Stomach (tissue), 9 donors: ENCODE data around the gene PRR15L. TPM values are rescaled to one million over a fixed set of nuclear protein-coding genes. Genes with fewer than 3 reads are reported as not detected.

ENCODE experiments used
- DNase-seq, 2 donors: peaks; one replicate each; pipeline versions ENCODE4 v3.0.0 to v3.0.0-alpha.2; 2013 to 2019
- H3K27ac ChIP-seq, 5 donors: fragments of 200-600 bp in 4 of 5; sonication (generic) in 4 of 5; one replicate each; pipeline ENCODE4 v1.5.1; 2013 to 2019; ENCODE audit warnings: mild to moderate bottlenecking in 1 of 5, moderate library complexity in 1 of 5
- H3K27me3 ChIP-seq, 3 donors: fragments of 200-600 bp; sonication (generic); one replicate each; pipeline ENCODE4 v1.5.1; 2017 to 2019; ENCODE audit warnings: mixed run types in 1 of 3
- H3K36me3 ChIP-seq, 4 donors: fragments of 200-600 bp; sonication (generic); 1 replicate in 3 of 4; 2 replicates in 1 of 4; pipeline ENCODE4 v1.5.1; 2016 to 2019
- H3K4me1 ChIP-seq, 4 donors: fragments of 200-600 bp; sonication (generic); one replicate each; pipeline ENCODE4 v1.5.1; 2016 to 2019
- H3K4me3 ChIP-seq, 4 donors: fragments of 200-600 bp; sonication (generic) in 3 of 4; one replicate each; pipeline ENCODE4 v1.5.1; 2016 to 2019; ENCODE audit warnings: mild to moderate bottlenecking in 1 of 4
- H3K9me3 ChIP-seq, 4 donors: fragments of 200-600 bp; sonication (generic); one replicate each; pipeline ENCODE4 v1.5.1; 2016 to 2019
- CTCF ChIP-seq, 7 experiments: fragments of 450-650 bp in 4 of 7; fragments of 200-600 bp in 3 of 7; sonication (generic) in 3 of 7; IDR thresholded peaks; one replicate each; pipeline ENCODE4 v1.5.1; 2016 to 2019; ENCODE audit warnings: antibody characterized with exemption in 7 of 7, control low read depth in 2 of 7, mild to moderate bottlenecking in 1 of 7
- EP300 ChIP-seq: sonication (generic); formaldehyde crosslinking; IDR thresholded peaks from one replicate; pipeline ENCODE4 v1.6.1; 2017; ENCODE audit warnings: antibody characterized with exemption
- POLR2A ChIP-seq, 4 donors: fragments of 450-650 bp; IDR thresholded peaks; one replicate each; pipeline ENCODE4 v1.6.1; 2016; ENCODE audit warnings: antibody characterized with exemption in 4 of 4, control low read depth in 2 of 4, mild to moderate bottlenecking in 1 of 4, moderate library complexity in 1 of 4
- POLR2AphosphoS5 ChIP-seq, 3 donors: sonication (generic); formaldehyde crosslinking; IDR thresholded peaks; one replicate each; pipeline ENCODE4 v1.6.1; 2016; ENCODE audit warnings: antibody characterized with exemption in 3 of 3
- WGBS, 5 donors: extraction: QIAGEN DNeasy Blood & Tissue Kit in 3 of 5; methylation state at CpG; one replicate each; pipeline versions ENCODE4 v1.1.5 to v1.1.7; 2013 to 2018; 5-methylcytosine and 5-hydroxymethylcytosine counted together
- intact Hi-C: fragments of 100-400 bp; cut with DNase I; formaldehyde crosslinking; loops from one replicate; pipeline ENCODE4 v1.15.1; 2023; ENCODE audit warnings: low total_unique reads
- polyA plus RNA-seq, 3 donors: library from polyadenylated mRNA; stranded (reverse); fragments of 200-250 nt; gene quantifications; one replicate each; pipeline ENCODE4 v1.2.3, GENCODE V29; 2013
- total RNA-seq, 5 donors: library from RNA; depleted of rRNA; stranded (reverse); fragments of >200 nt; gene quantifications; one replicate each; pipeline versions ENCODE4 v1.1.0 to v1.2.3, GENCODE V29; 2014 to 2016
- donor health status: healthy with polysubstance abuse.
- donor health status: Bipolar disorder and iron deficiency.
- donor health status: healthy.

The PRR15L gene
- total and polyA plus RNA-seq, 8 donors: 23.9 to 102 (median 74.7) TPM

- no peak for DNase-seq
- peaks cover 56 to 80% (median 77%) of the 10 kb centered on the region in 4 donors for H3K36me3 ChIP-seq
- H3K4me1 ChIP-seq: peaks cover 10 to 23% (median 20%) of the 10 kb centered on the region in 4 donors
- WGBS, 5 donors: 84 to 94% (median 90%) methylated on average over 10 of the region's 10 CpGs
- intact Hi-C loops: loop anchor here (5.0 kb wide), 1 partner anchor 41 kb away; no protein-coding TSS in a partner anchor
- no peak overlapping the region for H3K4me3 ChIP-seq
- no peak overlapping the region for H3K27ac ChIP-seq
- no peak for TF ChIP-seq POLR2AphosphoS5 (IDR thresholded peaks at IDR 0.05)
- no peak for TF ChIP-seq POLR2A (IDR thresholded peaks at IDR 0.05)
- TF ChIP-seq CTCF (IDR thresholded peaks at IDR 0.05): no peak
- TF ChIP-seq EP300: no peak
- no peaks in the 10 kb centered on the region for H3K27me3 ChIP-seq
- no peaks in the 10 kb centered on the region for H3K9me3 ChIP-seq
These were observed 18.1 kb upstream of the PRR15L start for GRCh38 chr17:47975823-47976205.

GRCh38 chr17:47975189-47975822, 17.6 kb upstream of the PRR15L start:
- Histone ChIP-seq H3K27me3 (no peaks in the 10 kb centered on the region), H3K36me3 (peaks cover 51 to 75% (median 71%) of the 10 kb centered on the region in 4 donors), H3K9me3 (no peaks in the 10 kb centered on the region), H3K4me3 (no peak overlapping the region), H3K27ac (no peak overlapping the region), H3K4me1 (peaks cover 12 to 26% (median 23%) of the 10 kb centered on the region in 4 donors)
- TF ChIP-seq POLR2A (IDR thresholded peaks at IDR 0.05) (no peak), POLR2AphosphoS5 (IDR thresholded peaks at IDR 0.05) (no peak), EP300 (no peak), CTCF (IDR thresholded peaks at IDR 0.05) (no peak)
- 85 to 88% (median 86%) methylated on average over 10 to 15 of the region's 15 CpGs for WGBS, 5 donors
- intact Hi-C loops: loop anchor here (5.0 kb wide), 1 partner anchor 42 kb away; no protein-coding TSS in a partner anchor
- no peak for DNase-seq

- Histone ChIP-seq H3K27ac (no peak overlapping the region), H3K27me3 (no peaks in the 10 kb centered on the region), H3K4me3 (no peak overlapping the region), H3K4me1 (peaks cover 17 to 31% (median 29%) of the 10 kb centered on the region in 4 donors), H3K36me3 (peaks cover 45 to 58% (median 54%) of the 10 kb centered on the region in 4 donors), H3K9me3 (no peaks in the 10 kb centered on the region)
- TF ChIP-seq POLR2A (IDR thresholded peaks at IDR 0.05): no peak
- TF ChIP-seq CTCF (IDR thresholded peaks at IDR 0.05): no peak
- no peak for TF ChIP-seq POLR2AphosphoS5 (IDR thresholded peaks at IDR 0.05)
- TF ChIP-seq EP300: no peak
- 93 to 97% (median 95%) methylated on average over 8 of the region's 8 CpGs for WGBS, 5 donors
- intact Hi-C loops: no loop called here
- DNase-seq: no peak
These were observed 15.9 kb upstream of the PRR15L start for GRCh38 chr17:47973541-47973940.

GRCh38 chr17:47970725-47971499, 13.2 kb upstream of the PRR15L start, which contains the start of gene CDK5RAP3:
TSS of gene CDK5RAP3 (plus strand) at chr17:47971113. CDS start at chr17:47971147, 34 bp downstream.
- peaks cover 24 to 31% (median 28%) of the 10 kb centered on the region in 4 donors for H3K36me3 ChIP-seq
- H3K27ac ChIP-seq: peak within 1 kb of the TSS; percentile 90 to 93 (median 92)
- peak; percentile 100 for DNase-seq
- no peaks in the 10 kb centered on the region for H3K9me3 ChIP-seq
- intact Hi-C loops: no loop called here
- peak in 6 of 7 experiments; percentile 86 to 99 (median 96) for TF ChIP-seq CTCF (IDR thresholded peaks at IDR 0.05)
- peak in 2 of 4 donors; percentile 63 to 78 for TF ChIP-seq POLR2A (IDR thresholded peaks at IDR 0.05)
- peak; percentile 70 to 96 (median 93) for TF ChIP-seq POLR2AphosphoS5 (IDR thresholded peaks at IDR 0.05)
- TF ChIP-seq EP300: no peak
- no peaks in the 10 kb centered on the region for H3K27me3 ChIP-seq
- H3K4me3 ChIP-seq: peak within 1 kb of the TSS; percentile 91 to 98 (median 92)
- peaks cover 17 to 49% (median 39%) of the 10 kb centered on the region in 4 donors for H3K4me1 ChIP-seq
- 0 to 1% (median 0%) methylated on average over 46 to 62 of the region's 62 CpGs for WGBS, 5 donors
